Amniotic epithelial cell (primary cell): ENCODE results near the gene SPIB.
"Not testable (repeated sequence)": the region's sequence is repeated elsewhere in the genome, so short reads cannot be mapped to it uniquely, and the experiment has no call there.

ENCODE experiments used
- DNase-seq: peaks from one replicate; pipeline ENCODE4 v3.0.0-alpha.2; 2010; ENCODE audit warnings: low read depth

SPIB gene

GRCh38 chr19:50419580-50420035 lies 870 bp downstream of the SPIB start:
- DNase-seq: no peak

DNA sequence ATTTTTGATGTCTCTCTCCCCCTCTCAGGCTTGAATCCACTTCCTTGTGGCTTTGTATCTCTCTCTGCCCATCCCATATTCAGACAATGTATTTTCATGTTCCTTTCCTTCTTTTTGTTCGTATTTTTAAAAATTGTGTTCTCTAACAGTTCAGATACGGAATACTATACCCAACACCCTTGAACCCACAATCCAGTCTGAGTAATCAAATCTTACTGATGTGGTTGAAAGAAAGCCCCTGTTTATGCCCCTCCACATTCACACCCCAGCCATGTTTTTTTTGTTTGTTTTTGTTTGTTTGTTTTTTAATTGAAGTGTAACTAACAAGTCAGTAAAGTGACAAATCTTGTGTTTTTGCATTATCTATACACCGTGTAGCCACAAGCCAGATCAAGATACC lies 1.4 kb downstream of the SPIB start:
- DNase-seq: no peak

- no peak for DNase-seq
These were observed 2.1 kb downstream of the SPIB start for GRCh38 chr19:50420808-50421207.

DNA sequence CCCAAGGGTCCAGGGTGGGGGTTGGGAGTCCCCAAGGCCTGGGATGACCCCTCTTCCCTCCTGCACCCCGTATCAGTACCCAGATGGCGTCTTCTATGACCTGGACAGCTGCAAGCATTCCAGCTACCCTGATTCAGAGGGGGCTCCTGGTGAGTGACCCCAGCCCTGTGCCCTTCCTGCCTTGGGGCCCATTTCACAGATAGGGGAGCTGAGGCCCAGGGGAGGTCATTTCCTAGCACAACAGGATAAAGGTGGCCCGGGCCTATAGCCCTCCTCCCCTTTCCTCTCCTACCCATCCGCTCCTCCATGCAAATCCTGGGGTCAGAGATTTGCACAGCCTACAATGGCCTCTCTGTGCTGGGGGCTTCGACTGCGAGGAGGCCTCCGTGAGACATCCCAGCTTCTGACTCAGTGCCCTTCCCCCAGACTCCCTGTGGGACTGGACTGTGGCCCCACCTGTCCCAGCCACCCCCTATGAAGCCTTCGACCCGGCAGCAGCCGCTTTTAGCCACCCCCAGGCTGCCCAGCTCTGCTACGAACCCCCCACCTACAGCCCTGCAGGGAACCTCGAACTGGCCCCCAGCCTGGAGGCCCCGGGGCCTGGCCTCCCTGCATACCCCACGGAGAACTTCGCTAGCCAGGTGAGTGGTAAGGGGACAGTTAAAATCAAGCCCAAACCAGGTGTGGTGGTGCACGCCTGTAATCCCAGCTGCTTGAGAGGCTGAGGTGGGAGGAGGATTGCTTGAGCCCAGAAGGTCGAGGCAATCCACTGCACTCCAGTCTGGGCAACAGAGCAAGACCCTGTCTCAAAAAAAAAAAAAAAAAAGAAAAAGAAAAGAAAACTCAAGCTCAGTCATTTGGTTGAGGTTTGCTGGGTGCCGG lies 3.9 kb downstream of the SPIB start:
- DNase-seq: no peak

- no peak for DNase-seq
These were observed 4.8 kb downstream of the SPIB start for GRCh38 chr19:50423279-50424113.

DNA sequence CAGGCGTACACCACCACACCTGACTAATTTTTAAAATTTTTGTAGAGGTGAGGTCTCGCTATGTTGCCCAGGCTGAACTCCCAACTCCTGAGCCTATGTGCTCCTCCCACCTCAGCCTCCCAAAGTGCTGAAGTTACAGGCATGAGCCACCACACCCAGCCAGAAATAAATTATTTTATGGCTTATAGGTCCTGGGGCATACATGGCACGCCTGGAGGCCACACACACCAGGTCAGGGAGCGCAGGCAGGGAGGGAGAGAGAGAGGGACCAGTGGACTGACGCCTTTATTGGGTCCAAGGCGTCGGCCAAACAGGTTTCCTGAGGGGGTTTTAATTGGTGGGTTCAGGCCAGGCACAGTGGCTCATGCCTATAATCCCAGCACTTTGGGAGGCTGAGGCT lies 6.8 kb downstream of the SPIB start:
- no peak for DNase-seq

DNA sequence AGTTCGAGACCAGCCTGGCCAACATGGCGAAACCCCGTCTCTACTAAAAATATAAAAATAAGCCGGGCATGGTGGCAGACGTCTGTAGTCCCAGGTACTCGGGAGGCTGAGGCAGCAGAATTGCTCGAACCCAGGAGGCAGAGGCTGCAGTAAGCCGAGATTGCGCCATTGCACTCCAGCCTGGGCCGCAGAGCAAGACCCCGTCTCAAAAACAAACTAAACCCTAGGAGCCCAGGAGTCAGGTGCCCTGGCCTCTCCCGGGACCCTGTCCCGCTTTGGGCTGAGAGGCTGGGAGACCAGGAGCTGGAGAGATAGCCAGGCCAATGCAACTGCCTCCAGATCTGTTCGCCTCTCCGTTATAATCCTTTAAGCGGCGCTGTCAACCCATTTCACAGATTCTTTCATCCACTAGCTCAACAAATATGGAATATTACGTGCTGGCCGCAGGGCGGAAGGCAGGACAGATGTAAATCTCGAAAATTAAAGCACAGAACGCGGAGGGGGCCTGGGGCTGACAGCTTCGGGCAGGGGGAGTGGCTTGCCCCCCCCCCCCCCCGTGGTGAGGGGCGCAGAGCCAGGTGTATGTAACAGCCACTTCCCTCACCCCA lies 8.7 kb downstream of the SPIB start:
- DNase-seq: no peak

DNA sequence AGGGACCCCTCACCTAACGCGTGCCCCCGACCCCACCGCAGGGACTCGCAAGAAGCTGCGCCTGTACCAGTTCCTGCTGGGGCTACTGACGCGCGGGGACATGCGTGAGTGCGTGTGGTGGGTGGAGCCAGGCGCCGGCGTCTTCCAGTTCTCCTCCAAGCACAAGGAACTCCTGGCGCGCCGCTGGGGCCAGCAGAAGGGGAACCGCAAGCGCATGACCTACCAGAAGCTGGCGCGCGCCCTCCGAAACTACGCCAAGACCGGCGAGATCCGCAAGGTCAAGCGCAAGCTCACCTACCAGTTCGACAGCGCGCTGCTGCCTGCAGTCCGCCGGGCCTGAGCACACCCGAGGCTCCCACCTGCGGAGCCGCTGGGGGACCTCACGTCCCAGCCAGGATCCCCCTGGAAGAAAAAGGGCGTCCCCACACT lies 9.3 kb downstream of the SPIB start:
- peak; percentile 83 for DNase-seq

GRCh38 chr19:50428772-50429463 lies 10.2 kb downstream of the SPIB start:
- no peak for DNase-seq

DNA sequence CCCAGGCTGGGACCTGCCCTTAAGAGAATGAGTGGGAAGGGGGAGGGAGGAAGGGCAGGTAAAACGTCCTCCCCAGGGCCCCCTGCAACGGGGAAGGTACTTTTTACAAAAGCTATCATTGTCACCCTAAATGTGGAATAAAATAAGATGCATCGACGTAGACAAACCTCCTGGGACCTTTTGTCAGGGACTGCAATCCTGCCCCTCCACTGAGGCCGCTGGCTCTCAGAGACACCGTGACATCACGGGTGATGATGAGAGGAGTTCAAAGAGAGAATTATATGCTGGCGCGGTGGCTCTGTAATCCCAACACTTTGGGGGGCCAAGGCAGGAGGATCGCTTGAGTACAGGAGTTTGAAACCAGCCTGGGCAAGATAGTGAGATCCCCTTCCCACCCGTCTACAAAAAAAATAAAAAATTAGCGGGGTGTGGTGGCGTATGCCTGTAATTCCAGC lies 12.2 kb downstream of the SPIB start:
- no peak for DNase-seq

DNA sequence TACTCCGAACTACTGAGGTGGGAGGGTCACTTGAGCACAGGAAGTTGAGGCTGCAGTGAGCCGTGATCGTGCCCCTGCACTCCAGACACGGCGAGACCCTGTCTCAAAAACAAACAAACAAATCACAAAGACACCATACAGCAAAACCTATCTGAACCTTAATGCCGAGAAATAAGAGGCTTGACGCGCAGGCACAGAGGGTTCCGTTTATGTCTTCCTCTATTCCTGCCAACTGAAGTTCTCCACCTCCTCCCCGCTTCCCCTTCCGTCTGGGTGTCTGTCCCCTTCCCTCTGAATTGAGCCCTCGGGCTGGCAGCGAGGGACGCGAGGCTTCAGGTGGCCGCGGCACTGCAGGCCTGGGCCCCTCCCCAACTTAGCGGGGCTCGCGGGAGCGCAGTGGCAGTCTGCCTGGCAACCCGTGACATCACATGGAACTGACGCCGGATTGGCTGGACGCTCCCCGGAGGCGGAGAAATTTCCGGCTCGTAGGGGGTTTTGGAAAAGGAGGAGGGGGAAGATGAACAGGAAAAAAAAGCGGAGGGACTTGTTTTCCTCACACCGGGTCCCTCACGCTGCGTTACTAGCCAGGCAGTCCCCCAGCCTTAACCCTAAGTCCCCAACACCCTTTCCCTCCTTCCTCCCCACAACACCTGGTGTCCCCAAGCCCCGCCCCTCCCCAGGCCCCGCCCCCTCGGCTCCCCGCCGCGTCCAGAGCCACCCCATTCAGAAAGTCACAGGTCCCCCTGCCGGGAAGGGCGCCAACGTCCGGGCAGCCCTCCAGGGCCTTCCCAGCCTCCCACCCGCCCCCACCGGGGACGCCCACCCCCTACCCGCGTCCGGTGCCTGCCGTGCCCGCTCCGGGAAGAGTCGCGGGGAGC lies 12.8 kb downstream of the SPIB start:
- DNase-seq: peak; percentile 37

GRCh38 chr19:50432221-50433028 lies 13.7 kb downstream of the SPIB start, which contains the start of gene MYBPC2:
Gene MYBPC2 (plus strand): TSS chr19:50432892. CDS start chr19:50432954, 62 bp downstream.
- DNase-seq: no peak

DNA sequence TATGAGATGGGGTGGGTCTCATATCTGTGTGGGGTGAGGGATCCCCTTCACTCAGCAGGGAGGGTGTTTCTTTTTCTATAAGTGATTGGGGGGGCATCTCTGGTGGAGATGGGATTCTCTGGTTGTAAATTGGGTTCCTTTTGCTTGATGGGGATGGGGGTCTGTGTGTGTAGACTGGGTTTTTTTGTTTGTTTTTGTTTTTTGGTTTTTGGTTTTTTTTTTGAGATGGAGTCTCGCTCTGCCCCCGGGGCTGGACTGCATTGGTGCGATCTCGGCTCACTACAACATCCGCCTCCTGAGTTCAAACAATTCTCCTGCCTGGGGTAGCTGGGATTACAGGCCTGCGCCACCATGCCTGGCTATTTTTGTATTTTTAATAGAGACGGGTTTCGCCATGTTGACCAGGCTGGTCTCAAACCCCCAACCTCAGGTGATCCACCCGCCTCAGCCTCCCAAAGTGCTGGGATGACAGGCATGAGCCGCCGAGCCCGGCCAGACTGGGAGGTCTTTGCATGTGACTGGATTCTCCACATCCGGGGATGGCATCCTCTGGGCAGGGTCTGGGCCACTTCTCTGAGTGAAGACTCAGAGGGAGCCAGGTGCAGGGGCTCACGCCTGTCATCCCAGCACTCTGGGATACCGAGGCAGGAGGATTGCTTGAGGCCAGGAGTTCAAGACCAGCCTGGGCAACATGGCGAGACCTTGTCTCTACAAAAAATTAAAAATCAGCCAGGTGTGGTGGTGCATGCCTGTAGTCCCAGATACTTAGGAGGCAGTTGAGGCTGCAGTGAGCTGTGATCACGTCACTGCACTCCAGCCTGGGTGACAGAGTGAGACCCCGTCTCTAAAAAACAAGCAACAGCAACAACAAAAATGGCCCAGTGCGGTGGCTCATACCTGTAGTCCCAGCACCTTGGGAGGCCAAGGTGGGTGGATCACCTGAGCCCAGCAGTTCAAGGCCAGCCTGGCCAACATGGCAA lies 14.8 kb downstream of the SPIB start:
- no peak for DNase-seq

- no peak for DNase-seq
These were observed 15.8 kb downstream of the SPIB start for GRCh38 chr19:50434525-50434924.

GRCh38 chr19:50435221-50435620 lies 16.5 kb downstream of the SPIB start:
- no peak for DNase-seq

DNA sequence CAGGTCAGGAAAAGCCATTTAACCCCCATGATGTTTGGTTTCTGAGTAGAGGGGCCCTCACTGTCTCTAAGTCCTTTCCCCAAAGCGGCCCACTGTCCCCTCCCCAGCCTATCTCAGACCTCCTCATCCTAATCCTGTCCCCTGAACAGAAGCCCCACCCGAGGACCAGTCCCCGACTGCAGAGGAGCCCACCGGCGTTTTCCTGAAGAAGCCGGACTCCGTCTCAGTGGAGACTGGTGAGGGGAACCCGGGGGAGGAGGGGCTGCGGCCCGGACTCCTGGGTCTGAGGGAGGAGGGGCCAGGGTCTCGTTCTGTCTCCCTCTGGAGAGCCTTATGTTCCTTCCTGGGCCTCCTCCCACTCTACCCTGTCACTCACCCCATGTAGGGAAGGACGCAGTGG lies 16.9 kb downstream of the SPIB start:
- DNase-seq: no peak

GRCh38 chr19:50437862-50438449 lies 19.2 kb downstream of the SPIB start:
- DNase-seq: no peak

DNA sequence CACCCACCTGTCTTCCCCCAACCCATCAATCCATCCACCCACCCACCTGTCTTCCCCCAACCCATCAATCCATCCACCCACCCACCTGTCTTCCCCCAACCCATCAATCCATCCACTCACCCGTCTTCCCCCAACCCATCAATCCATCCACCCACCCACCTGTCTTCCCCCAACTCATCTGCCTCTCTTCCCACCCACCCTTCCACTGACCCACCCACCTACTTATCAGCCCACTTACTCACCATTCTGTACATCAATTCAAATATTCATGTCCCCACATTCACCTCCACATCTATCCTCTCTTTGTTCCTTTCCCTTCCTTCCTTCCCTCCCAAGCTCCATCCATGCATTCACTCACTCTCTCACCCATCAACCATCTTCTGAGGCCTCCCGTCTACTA lies 20.4 kb downstream of the SPIB start:
- not testable (repeated sequence) for DNase-seq
